ENCODE measurements around the gene NKAIN2.

Gene NKAIN2

GRCh38 chr6:124741341-124741740 lies 937.7 kb downstream of the NKAIN2 start:
- Histone ChIP-seq H3K79me2 (ENCODE audit: insufficient read depth, low read length) (no peaks in the 10 kb centered on the region), H3K27ac (ENCODE audit: low read depth, low read length) (no peak overlapping the region)
- TF ChIP-seq CTCF (IDR thresholded peaks at IDR 0.05; ENCODE audit: insufficient read depth, low read length, poor library complexity, severe bottlenecking) (no peak), EZH2phosphoT487 (conservative IDR thresholded peaks at IDR 0.05; ENCODE audit: low read length) (no peak)

GRCh38 chr6:124742971-124743370 lies 939.3 kb downstream of the NKAIN2 start:
- Histone ChIP-seq H3K27ac (ENCODE audit: low read depth, low read length) (no peak overlapping the region), H3K9me2 (replicated peaks; ENCODE audit: insufficient read depth, low read length) (no peaks in the 10 kb centered on the region), H3K79me2 (ENCODE audit: insufficient read depth, low read length) (no peaks in the 10 kb centered on the region), H3K9ac (ENCODE audit: low read length) (no peak overlapping the region), H3K4me3 (ENCODE audit: insufficient read depth, low read length, poor library complexity, severe bottlenecking) (no peak overlapping the region), H3F3A (ENCODE audit: insufficient read depth) (no peaks in the 10 kb centered on the region), H3K36me3 (ENCODE audit: low read length) (no peaks in the 10 kb centered on the region), H2AFZ (ENCODE audit: low read depth, low read length, severe bottlenecking) (no peak overlapping the region), H3K27me3 (ENCODE audit: low read length) (no peaks in the 10 kb centered on the region), H3K9me3 (ENCODE audit: insufficient read depth, low read length) (no peaks in the 10 kb centered on the region), H3K4me2 (ENCODE audit: low read depth, low read length, poor library complexity, severe bottlenecking) (no peak overlapping the region), H4K20me1 (ENCODE audit: low read depth, low read length) (no peaks in the 10 kb centered on the region)
- TF ChIP-seq EZH2phosphoT487 (conservative IDR thresholded peaks at IDR 0.05; ENCODE audit: low read length) = no peak
- no peak for TF ChIP-seq CTCF (IDR thresholded peaks at IDR 0.05; ENCODE audit: insufficient read depth, low read length, poor library complexity, severe bottlenecking)

More at GRCh38 chr6:124741341-124741740, 937.7 kb downstream of the NKAIN2 start:
- no peak overlapping the region for H3K9ac ChIP-seq (ENCODE audit: low read length)
- no peaks in the 10 kb centered on the region for H3K27me3 ChIP-seq (ENCODE audit: low read length)
- no peak overlapping the region for H3K4me2 ChIP-seq (ENCODE audit: low read depth, low read length, poor library complexity, severe bottlenecking)
- no peak overlapping the region for H2AFZ ChIP-seq (ENCODE audit: low read depth, low read length, severe bottlenecking)
- no peaks in the 10 kb centered on the region for H3K9me2 ChIP-seq (replicated peaks; ENCODE audit: insufficient read depth, low read length)
- no peaks in the 10 kb centered on the region for H3K36me3 ChIP-seq (ENCODE audit: low read length)
- no peaks in the 10 kb centered on the region for H3K9me3 ChIP-seq (ENCODE audit: insufficient read depth, low read length)
- no peaks in the 10 kb centered on the region for H4K20me1 ChIP-seq (ENCODE audit: low read depth, low read length)
- no peaks in the 10 kb centered on the region for H3F3A ChIP-seq (ENCODE audit: insufficient read depth)
- no peak overlapping the region for H3K4me3 ChIP-seq (ENCODE audit: insufficient read depth, low read length, poor library complexity, severe bottlenecking)

GRCh38 chr6:124743420-124743819 lies 939.8 kb downstream of the NKAIN2 start:
- Histone ChIP-seq H4K20me1 (ENCODE audit: low read depth, low read length) (no peaks in the 10 kb centered on the region), H3K27me3 (ENCODE audit: low read length) (no peaks in the 10 kb centered on the region), H3K79me2 (ENCODE audit: insufficient read depth, low read length) (no peaks in the 10 kb centered on the region), H3K9me2 (replicated peaks; ENCODE audit: insufficient read depth, low read length) (no peaks in the 10 kb centered on the region), H3K9ac (ENCODE audit: low read length) (no peak overlapping the region), H3F3A (ENCODE audit: insufficient read depth) (no peaks in the 10 kb centered on the region), H3K4me2 (ENCODE audit: low read depth, low read length, poor library complexity, severe bottlenecking) (no peak overlapping the region), H3K9me3 (ENCODE audit: insufficient read depth, low read length) (no peaks in the 10 kb centered on the region), H3K4me3 (ENCODE audit: insufficient read depth, low read length, poor library complexity, severe bottlenecking) (no peak overlapping the region), H2AFZ (ENCODE audit: low read depth, low read length, severe bottlenecking) (no peak overlapping the region), H3K27ac (ENCODE audit: low read depth, low read length) (no peak overlapping the region), H3K36me3 (ENCODE audit: low read length) (no peaks in the 10 kb centered on the region)
- TF ChIP-seq CTCF (IDR thresholded peaks at IDR 0.05; ENCODE audit: insufficient read depth, low read length, poor library complexity, severe bottlenecking) = no peak
- TF ChIP-seq EZH2phosphoT487 (conservative IDR thresholded peaks at IDR 0.05; ENCODE audit: low read length) = no peak
